Stimulated activated CD8-positive, alpha-beta memory T cell treated with anti-CD3 and anti-CD28 coated beads, Interleukin-7, amount 100 ng/mL, for 48 hours (primary cell): ENCODE measurements around the gene ICAM1.
"Not testable (repeated sequence)": the region's sequence is repeated elsewhere in the genome, so short reads cannot be mapped to it uniquely, and the experiment has no call there.

Experiments used
- DNase-seq, 2 donors: peaks; one replicate each; pipeline ENCODE4 v3.0.0-alpha.2; 2020; ENCODE audit warnings: low read depth in 1 of 2; ENCODE audit errors: extremely low read depth in 1 of 2

ICAM1 gene, protein sequence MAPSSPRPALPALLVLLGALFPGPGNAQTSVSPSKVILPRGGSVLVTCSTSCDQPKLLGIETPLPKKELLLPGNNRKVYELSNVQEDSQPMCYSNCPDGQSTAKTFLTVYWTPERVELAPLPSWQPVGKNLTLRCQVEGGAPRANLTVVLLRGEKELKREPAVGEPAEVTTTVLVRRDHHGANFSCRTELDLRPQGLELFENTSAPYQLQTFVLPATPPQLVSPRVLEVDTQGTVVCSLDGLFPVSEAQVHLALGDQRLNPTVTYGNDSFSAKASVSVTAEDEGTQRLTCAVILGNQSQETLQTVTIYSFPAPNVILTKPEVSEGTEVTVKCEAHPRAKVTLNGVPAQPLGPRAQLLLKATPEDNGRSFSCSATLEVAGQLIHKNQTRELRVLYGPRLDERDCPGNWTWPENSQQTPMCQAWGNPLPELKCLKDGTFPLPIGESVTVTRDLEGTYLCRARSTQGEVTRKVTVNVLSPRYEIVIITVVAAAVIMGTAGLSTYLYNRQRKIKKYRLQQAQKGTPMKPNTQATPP

DNA sequence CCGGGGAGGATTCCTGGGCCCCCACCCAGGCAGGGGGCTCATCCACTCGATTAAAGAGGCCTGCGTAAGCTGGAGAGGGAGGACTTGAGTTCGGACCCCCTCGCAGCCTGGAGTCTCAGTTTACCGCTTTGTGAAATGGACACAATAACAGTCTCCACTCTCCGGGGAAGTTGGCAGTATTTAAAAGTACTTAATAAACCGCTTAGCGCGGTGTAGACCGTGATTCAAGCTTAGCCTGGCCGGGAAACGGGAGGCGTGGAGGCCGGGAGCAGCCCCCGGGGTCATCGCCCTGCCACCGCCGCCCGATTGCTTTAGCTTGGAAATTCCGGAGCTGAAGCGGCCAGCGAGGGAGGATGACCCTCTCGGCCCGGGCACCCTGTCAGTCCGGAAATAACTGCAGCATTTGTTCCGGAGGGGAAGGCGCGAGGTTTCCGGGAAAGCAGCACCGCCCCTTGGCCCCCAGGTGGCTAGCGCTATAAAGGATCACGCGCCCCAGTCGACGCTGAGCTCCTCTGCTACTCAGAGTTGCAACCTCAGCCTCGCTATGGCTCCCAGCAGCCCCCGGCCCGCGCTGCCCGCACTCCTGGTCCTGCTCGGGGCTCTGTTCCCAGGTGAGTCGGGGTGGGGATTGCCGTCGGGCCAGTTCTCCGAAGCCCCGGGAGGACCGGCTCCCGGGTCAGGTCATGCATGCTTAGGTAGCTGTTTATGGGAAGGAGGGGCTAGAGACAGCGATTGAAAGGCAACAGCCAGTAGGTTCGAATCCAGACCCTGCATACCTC, at the start of gene ICAM1:
ICAM1 (plus strand) TSS at position 505 of the 779 bp plus-strand sequence; CDS start at position 545, 40 bp downstream.
- peak in 1 of 2 donors; percentile 81 for DNase-seq

DNA sequence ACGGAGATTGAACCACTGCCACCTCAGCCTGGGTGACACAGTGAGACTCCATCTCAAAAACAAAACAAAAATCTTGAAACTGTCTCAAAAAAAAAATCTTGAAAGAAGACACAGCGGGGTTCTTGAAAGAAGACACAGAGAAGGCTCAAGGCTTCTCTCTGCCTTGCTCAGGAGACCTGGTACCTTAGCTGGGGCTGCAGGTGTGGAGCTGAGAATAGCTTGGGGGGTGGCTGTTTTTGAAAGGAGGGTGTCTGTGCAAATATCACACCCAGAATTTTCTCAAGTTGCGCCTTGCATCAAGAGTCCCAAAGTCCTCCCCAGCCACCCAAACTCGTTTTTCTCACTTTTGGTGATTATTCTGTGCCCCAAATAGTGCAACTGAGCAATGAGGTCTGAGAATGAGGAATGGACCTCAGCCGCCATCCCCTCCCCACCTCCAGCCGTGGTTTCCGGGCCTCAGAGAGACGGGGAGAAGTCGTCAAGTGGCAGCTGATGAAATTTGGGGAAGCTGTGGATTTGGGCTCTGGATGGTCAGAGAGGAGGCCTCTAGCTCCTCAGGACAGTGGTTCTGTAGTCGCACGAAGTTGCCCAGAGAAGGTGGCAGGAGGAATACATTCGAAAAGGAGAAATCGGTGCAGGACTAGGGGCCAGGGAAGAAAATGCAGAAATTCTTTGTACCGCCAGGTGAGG, 48.6 kb upstream of the ICAM1 start:
- DNase-seq: no peak

DNA sequence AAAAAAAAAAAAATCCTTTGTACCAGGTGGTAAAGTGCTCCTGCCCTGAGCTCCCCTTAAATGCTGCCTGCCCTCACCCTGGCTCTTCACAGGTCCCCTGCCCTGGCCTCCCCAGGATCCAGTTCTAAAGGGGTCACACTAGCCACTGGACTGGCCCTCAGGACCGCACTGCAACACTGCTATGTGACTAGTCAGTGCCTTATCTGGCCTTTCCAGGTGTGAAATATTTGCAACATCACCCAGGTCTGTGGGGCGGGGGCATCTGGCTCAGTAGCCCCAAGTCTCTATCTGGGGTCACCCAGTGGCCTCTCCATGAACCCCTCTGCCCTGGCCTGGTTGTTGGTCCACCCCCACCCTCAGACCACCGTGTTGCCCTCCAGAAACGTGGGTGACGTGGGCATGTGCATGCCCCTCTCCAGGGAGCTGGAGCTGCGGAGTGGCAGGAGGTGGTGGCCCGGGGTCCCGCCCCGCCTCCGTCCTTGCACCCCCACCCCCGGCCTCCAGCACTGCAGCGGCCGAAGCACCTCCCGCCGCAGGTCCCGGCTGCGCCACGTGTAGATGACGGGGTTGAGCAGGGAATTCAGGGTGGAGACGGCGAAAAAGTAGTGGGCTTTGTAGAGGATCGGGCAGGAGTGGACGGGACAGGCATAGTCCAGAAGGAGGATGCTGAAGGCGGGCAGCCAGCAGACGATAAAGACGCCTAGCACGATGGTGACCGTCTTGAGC, 47.3 kb upstream of the ICAM1 start:
- DNase-seq: no peak

DNA sequence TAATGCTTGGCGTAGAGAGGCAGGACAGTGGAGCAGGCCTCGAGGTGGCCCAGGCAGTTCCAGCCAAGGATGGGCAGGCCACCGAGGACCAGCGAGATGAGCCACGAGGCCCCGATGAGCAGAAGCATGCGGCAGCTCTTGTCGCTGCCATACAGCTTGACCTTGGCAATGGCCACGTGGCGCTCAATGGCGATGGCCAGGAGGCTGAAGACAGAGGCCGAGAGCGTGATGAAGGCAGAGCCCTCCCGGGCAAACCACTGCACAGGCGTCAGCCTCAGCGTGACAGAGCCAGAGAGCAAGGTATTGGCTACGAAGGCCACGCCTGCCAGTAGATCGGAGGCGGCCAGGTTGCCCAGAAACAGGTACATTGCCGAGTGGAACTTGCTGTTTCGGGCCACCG, 46.6 kb upstream of the ICAM1 start:
- DNase-seq: no peak

DNA sequence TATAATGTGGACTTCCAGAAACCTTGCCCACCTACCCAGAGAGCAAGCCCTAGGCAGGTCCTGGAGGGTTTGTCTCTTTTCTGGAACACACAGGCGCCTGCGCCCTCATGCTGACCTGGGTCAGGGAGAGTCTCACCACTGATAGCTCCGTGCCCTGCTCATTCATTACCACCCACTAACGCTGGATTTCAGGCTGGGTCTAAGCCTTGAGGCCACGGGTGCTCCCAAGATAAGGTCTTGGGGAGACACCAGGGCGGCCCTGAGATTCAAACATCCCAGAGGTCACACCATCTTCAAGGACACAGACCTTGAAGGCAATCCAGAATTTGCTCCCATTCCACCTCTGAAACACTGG, 44.9 kb upstream of the ICAM1 start:
- DNase-seq: no peak

DNA sequence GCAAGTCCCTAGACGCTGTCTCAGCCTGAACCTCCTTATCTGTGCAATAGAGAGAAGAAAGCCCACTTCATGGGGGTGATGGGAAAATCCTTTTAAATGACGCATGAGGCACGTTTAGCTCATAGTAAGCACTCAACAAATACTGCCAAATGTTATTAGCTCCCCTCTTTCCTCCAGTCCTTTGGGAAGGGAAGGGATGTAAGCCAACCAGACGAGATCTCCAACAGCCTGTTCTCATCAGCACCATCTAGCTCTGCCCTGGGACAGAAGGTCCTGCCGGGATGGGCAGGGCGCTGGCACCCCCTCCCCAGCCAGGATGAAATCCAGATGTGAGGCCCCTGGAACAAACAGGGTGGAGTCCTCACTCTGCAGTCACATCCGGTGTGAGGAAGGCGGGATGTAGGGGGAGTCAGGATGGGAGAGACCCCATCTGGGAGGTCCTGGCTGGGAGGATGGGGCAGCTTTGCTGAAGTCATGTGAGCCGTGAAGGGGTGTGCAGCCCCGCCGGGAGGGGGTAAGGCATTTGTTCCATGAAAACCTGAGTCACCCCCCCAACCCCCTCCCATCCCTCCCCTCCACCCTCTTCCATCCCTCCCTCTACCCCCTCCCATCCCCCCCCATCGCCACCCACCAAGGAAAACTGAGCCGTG, 44.4 kb upstream of the ICAM1 start:
- DNase-seq: no peak

DNA sequence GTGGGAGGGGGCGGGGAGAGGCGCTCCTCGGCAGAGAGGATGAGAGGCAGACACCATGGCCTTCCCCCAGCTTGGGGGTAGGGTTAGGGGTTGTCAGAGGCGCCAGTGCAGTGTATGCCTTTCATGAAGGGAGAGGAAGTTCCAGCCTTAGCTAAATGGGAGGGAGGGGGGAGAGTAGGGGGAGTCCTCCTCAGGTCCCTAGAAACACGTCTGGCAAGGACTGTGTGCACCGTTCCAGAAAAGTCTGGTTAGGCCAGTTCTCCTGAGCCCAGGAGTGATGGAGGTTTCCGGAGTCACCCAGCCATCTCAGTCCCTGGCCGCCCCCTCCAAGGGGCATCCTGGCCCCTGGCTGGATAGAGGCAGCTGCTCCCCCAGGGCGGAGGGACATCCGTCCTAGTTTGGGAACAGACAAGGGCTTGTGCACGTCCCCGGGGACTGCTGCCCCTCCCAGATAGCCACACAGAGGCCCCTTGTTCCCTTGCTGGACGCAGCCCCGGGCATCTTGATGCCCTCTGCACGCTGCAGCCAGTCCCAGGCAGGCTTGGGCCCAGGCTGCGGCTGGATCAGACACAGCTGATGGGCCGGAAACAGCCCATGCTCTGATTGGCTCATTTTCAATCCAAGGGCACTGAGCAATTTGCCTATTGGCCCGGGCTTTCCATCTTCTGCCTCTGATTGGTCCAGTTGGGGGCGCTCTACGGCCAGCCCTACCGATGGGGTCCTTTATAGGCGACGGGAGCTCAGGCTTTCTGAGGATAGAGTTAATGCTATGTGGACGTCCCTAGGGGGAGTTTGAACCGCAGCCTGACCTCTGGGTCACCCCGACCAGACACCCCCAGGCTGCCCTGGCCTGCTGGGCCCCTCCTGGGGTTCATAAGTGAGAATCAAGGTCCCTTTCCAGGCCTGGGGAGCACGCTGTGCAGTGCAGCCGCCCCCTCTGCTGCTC, 43.6 kb upstream of the ICAM1 start:
- no peak for DNase-seq

DNA sequence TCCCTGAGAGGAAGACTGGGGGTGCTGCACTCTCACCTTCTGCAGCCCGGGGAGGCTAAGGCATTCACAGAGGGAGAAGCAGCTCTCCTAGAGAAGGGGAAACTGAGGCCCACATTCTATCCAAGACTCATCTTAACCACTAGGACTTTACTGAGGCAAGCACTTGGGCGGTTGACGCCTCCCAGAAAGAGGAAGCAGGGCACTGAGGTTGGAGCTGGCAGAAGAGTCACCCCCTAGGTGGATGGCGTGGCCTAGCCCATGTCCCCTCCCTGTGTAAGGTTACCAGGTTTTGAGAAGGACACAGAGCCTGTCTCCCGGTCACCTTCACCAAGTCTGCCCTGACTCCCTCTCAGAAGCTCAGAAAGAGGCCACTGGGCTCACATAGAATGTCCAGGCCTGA, 42.5 kb upstream of the ICAM1 start:
- no peak for DNase-seq

DNA sequence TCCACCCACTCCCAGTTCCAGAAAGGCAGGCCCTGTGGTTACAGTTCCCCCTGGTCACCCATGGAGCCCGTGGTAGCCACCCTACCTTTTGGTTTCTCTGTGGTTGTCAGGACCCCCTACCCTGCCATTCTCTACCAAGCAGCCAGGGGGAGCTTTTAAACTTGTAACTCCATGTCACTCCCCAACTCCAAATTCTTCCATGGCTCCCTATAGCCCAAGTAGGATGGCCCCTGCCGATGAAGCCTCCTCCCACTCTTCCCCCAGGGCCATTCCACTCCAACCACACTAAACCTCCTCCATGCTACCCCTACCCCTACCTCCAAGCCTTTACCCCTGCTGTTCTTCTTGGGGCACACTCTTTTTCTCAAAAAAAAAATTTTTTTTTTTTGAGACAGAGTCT, 42.0 kb upstream of the ICAM1 start:
- DNase-seq: no peak

DNA sequence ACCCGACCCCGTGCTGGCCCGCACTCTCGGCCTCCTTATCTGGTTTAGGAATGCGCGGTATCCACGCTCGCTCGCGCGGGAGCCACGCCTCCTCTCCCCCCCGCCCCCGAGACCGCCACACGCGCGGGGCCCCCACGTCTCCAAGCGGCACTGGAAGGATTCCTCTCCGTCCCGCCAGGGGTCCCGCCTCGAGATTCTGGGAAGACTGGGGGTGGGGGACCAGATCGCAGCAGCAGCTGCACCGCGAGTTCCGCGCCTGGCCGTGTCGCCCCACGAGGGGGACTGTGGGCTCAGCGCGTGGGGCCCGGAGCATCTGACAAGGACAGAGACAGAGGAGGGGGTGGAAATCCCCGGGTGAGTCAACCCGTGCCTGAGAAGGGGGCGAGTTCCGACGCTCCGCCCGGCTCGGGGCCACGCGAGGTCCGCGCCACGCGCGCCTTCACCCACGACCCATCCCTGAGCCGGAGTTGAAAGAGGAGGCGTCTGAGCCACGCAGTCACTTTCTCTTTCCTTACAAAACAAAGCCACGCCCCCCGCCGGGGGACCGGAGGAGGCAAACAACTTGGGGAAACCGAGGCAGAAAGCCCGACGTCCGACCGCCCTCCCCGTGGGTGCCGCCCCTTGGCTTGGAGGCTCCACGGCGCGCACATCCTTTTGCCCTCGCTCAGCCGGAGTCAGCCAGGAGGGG, 40.6 kb upstream of the ICAM1 start:
- peak; percentile 20 to 32 for DNase-seq

DNA sequence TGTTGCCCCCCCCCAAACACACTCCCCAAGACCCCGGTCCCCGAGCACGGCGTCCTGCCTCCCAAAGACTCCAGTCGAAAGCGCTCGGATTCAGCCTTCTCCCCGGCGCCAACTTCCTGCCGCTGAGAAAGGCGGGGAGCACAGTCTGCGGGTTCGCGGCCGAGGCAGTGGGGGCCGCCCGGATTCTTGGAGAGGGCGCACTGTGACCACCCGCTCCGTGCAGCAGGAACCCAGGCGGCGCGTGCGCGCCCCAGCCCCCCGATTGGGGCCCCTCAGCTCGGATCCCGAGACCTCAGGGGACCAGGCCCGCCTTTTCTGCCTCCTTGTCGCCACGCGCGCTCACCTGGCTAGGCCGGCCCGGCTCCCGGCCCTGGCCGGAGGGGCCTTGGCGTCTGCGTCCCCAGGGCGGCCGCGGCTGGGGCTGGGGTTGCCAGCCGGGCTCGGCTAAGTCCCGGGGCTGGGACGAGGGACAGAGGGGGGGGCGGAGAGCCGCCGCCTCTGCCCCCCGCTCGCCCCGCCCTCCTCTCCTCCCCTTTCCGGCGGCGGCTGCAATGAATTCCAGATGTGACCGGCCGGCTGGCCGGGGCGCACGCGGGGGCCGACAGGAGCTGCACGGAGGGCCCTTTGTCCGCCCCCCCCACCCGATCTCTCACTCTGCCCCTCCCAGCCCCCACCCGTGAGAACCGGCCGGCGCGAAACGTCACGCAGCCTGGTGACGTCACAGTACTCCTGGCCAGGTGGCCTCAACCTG, 39.9 kb upstream of the ICAM1 start, which contains the start of gene S1PR2:
S1PR2 (minus strand) TSS at position 471 of the 751 bp plus-strand sequence. CDS start 6,426 bp downstream, outside the sequence.
- DNase-seq: peak; percentile 38 to 44

DNA sequence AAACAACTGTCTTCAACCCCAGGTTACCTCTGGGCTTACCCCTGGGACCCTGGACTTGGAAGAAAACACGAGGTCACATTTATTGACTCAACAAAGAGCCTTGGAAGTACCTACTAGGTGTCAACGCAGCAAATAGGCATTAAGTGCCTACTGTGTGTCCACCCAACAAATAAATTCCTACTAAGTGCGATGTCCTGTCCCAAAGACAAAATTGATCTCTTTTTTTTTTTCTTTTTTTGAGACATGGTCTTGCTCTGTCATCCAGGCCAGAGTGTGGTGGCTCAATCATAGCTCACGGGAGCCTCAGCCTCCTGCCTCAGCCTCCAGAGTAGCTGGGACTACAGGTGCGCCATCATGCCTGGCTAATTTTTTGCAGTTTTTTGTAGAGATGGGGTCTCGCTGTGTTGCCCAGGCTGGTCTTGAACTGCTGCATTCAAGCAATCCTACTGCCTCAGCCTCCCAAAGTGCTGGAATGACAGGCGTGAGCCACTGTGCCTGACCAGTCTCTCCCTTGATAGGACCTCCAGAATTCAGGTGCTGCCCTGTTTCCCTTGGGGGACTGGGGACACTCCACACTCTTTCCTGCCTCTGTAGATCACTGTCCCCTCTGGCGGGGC, 39.2 kb upstream of the ICAM1 start:
- no peak for DNase-seq

DNA sequence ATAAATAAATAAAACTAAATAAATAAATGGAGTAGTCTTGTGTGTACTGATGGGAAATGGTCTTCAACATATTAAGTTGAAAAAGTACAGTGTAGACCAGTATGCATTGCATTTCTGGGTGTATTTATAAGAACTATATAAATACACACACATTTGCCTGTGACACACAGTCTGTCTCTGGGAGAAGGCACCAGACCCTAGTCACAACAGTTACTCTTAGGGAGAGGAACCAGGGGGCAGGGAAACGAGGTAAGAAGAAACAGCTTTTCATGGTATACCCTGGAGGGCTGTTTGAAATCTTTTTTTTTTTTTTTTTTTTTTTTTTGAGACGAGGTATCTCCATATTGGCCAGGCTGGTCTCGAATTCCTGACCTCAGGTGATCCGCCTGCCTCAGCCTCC, 37.0 kb upstream of the ICAM1 start:
- DNase-seq: no peak

DNA sequence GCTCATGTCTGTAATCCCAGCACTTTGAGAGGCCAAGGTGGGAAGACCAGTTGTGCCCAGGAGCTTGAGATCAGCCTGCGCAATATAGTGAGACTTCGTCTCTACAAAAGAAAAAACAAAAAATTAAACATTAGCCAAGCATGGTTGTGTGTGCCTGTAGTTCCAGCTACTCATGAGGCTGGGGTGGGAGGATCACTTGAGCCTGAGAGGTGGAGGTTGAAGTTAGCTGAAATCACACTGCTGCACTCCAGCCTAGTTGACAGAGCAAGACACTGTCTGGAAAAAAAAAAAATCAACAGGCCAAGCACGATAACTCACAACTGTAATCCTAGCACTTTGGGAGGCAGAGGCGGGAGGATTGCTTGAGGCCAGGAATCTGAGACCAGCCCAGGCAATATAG, 35.9 kb upstream of the ICAM1 start:
- no peak for DNase-seq

DNA sequence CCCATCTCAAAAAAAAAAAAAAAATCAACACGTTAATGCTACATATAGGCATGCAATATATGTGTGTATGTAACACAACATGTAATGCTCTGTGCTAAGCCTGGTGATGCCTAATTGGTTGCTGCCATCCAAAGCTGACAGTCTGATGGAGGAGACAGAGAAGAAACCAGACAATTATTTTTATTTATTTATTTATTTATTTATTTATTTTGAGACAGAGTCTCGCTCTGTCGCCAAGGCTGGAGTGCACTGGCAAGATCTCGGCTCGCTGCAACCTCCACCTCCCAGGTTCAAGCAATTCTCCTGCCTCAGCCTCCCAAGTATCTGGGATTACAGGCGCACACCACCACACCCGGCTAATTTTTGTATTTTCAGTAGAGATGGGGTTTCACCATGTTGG, 35.5 kb upstream of the ICAM1 start:
- not testable (repeated sequence) for DNase-seq

DNA sequence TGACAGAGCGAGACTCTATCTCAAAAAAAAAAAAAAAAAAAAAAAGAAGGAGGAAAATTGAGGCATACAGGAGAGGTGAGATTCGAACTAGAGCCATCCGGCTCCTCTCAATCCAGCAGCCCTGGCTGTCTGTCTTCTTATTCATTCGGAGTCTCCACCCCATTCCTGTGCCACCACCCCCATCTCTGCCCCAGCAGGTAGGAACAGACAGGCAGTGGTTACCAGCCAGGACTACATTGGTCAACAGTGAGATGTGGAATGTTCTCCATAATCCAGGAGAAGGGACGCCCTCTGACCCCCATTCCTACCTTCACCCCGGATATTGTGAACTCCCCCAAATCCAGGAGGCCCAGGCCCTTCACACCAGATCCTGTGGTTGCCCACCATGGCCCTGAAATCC, 33.2 kb upstream of the ICAM1 start:
- no peak for DNase-seq

DNA sequence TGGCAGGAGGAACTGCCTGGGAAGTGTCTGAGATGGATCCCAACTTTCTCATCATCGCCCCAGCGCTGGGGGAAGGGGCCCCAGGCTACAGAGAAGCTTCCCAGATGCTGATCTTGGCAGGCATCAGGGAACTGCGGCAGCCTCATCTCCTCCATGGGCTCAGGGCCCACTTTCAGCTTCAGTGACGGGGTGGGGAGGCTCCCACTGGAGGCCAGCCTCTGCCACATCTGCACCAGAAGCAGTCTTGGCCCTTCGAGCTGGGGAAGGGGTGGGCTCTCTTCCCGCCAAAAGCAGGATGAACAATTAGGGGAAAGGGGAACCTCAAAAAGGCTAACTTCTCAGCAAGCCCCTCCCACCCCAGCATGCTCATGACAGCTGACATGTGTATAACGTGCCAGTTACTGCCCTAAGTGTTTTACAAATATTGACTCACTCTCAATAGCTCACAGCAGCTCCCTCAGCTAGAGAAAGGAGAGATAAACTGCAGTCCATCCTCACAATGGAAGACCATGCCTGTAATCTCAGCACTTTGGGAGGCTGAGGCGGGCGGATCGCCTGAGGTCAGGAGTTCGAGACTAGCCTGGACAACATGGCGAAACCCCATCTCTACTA, 32.6 kb upstream of the ICAM1 start:
- no peak for DNase-seq
